ENCODE data around the gene RGL3.

DNA sequence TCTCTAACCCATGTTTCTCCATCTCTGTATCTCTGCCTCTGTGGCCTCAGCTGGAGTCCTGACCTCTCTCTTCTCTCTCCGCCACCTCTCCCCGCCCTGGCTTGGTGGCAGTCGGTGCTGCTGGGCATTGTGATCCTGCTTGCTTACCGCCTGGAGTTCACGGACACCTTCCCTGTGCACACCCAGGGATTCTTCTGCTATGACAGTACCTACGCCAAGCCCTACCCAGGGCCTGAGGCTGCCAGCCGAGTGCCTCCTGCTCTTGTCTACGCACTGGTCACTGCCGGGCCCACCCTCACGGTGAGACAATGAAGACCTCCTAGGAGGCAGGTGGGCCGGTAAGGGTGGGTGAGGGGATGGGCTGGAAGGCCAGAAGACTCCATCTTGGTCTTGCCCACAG lies 59.7 kb downstream of the RGL3 start:
- TF ChIP-seq, protein P1, sequence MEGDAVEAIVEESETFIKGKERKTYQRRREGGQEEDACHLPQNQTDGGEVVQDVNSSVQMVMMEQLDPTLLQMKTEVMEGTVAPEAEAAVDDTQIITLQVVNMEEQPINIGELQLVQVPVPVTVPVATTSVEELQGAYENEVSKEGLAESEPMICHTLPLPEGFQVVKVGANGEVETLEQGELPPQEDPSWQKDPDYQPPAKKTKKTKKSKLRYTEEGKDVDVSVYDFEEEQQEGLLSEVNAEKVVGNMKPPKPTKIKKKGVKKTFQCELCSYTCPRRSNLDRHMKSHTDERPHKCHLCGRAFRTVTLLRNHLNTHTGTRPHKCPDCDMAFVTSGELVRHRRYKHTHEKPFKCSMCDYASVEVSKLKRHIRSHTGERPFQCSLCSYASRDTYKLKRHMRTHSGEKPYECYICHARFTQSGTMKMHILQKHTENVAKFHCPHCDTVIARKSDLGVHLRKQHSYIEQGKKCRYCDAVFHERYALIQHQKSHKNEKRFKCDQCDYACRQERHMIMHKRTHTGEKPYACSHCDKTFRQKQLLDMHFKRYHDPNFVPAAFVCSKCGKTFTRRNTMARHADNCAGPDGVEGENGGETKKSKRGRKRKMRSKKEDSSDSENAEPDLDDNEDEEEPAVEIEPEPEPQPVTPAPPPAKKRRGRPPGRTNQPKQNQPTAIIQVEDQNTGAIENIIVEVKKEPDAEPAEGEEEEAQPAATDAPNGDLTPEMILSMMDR (IDR thresholded peaks at IDR 0.05; ENCODE audit: low read length): no peak
- no peak for TF ChIP-seq EZH2 (IDR thresholded peaks at IDR 0.05; ENCODE audit: borderline replicate concordance, low read length)

Measured in OCI-LY1 (cell line).